ENCODE results near the gene GPAM. TPM values are rescaled to one million over a fixed set of nuclear protein-coding genes. Genes with fewer than 3 reads are reported as not detected.

The GPAM gene
- total RNA-seq, 1 donor from 2014 or later: 15.4 TPM

DNA sequence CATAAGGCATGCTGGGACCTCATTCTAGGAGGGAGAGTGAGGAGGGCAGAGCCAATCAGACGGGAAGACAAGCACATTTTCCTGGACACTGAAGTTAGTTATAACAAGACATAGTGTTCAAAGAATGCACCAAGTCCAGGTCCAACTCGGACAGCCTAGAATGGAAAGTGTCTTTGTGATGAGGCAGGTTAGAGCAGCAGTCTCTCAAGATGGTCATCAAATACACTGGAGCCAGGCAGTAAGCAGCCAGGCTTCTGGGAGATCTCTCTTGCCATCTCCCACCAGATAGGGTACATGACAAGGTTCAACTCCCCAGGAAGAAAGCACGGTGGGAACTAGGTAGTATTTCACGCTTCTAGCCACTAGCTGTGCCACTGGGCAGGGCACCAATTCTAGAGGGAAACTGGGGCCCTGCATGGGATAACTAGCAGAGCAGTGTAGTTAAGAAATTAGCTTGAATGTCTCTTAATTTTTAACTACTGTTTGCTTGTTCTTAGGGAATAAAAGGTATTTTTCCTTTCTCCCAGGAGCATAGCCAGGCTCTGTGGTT lies 7.6 kb upstream of the GPAM start:
- H3K79me2 ChIP-seq (ENCODE audit: insufficient read depth, low read length): no peaks in the 10 kb centered on the region
- TF ChIP-seq, protein P1, sequence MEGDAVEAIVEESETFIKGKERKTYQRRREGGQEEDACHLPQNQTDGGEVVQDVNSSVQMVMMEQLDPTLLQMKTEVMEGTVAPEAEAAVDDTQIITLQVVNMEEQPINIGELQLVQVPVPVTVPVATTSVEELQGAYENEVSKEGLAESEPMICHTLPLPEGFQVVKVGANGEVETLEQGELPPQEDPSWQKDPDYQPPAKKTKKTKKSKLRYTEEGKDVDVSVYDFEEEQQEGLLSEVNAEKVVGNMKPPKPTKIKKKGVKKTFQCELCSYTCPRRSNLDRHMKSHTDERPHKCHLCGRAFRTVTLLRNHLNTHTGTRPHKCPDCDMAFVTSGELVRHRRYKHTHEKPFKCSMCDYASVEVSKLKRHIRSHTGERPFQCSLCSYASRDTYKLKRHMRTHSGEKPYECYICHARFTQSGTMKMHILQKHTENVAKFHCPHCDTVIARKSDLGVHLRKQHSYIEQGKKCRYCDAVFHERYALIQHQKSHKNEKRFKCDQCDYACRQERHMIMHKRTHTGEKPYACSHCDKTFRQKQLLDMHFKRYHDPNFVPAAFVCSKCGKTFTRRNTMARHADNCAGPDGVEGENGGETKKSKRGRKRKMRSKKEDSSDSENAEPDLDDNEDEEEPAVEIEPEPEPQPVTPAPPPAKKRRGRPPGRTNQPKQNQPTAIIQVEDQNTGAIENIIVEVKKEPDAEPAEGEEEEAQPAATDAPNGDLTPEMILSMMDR (IDR thresholded peaks at IDR 0.05; ENCODE audit: insufficient read depth, low read depth, low read length): no peak
- no peak for TF ChIP-seq EZH2 (IDR thresholded peaks at IDR 0.05; ENCODE audit: insufficient read depth, low read length)

DNA sequence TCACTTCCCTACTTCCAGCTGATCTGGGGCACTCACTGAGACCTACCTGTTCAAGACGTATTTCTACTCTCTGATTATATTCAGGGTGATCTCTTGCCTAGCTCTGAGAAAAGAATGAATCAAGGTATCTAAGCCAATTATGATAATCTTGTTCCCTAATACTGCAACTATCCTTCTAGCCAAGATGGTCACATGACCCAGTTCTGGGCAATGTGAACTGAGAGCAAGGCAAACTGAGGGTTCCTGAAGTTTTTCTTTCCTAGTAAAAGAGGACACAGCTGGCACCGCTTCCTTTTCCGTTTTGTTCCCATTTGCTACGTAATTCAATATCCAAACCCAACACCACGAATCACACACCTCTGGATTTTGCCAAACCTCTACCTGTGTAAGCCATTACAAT lies 5.9 kb upstream of the GPAM start:
- Histone ChIP-seq H3K4me3 (ENCODE audit: insufficient read depth, low read depth, low read length) (no peak overlapping the region), H3K4me1 (ENCODE audit: insufficient read depth, low read length) (no peaks in the 10 kb centered on the region), H3K4me2 (ENCODE audit: low read length) (no peak overlapping the region), H3K27me3 (ENCODE audit: insufficient read depth, low read length) (no peaks in the 10 kb centered on the region), H4K20me1 (ENCODE audit: insufficient read depth, low read length) (no peaks in the 10 kb centered on the region), H3K9me3 (ENCODE audit: insufficient read depth, low read depth, low read length) (no peaks in the 10 kb centered on the region), H3K9ac (ENCODE audit: low read length) (no peak overlapping the region), H3K27ac (ENCODE audit: low read depth, low read length) (no peak overlapping the region), H3K79me2 (ENCODE audit: insufficient read depth, low read length) (no peaks in the 10 kb centered on the region), H2AFZ (ENCODE audit: low read depth, low read length) (no peak overlapping the region), H3K36me3 (ENCODE audit: insufficient read depth, low read length) (no peaks in the 10 kb centered on the region)
- H3K27me3 Mint-ChIP-seq (ENCODE audit: low read depth, unreplicated experiment): peaks cover 3% of the 10 kb centered on the region
- H3K36me3 Mint-ChIP-seq (ENCODE audit: low read depth, unreplicated experiment): peaks cover 2% of the 10 kb centered on the region
- no peak overlapping the region for H3K27ac Mint-ChIP-seq (ENCODE audit: unreplicated experiment)
- FAIRE-seq (no peak), DNase-seq (ENCODE audit: low read depth) (no peak)
- H3K4me1 Mint-ChIP-seq (ENCODE audit: low read depth, unreplicated experiment): no peaks in the 10 kb centered on the region
- peaks cover 7% of the 10 kb centered on the region for H3K9me3 Mint-ChIP-seq (ENCODE audit: unreplicated experiment)
- no peak overlapping the region for H3K4me3 Mint-ChIP-seq (ENCODE audit: unreplicated experiment)
- TF ChIP-seq, protein P1 (IDR thresholded peaks at IDR 0.05; ENCODE audit: insufficient read depth, low read depth, low read length): no peak
- no peak for TF ChIP-seq EZH2 (IDR thresholded peaks at IDR 0.05; ENCODE audit: insufficient read depth, low read length)

More for the DNA sequence above, 7.6 kb upstream of the GPAM start:
- no peak overlapping the region for H3K4me3 ChIP-seq (ENCODE audit: insufficient read depth, low read depth, low read length)
- Mint-ChIP-seq H3K9me3 (ENCODE audit: unreplicated experiment) (peaks cover 7% of the 10 kb centered on the region), H3K27me3 (ENCODE audit: low read depth, unreplicated experiment) (peaks cover 6% of the 10 kb centered on the region), H3K36me3 (ENCODE audit: low read depth, unreplicated experiment) (no peaks in the 10 kb centered on the region), H3K4me3 (ENCODE audit: unreplicated experiment) (no peak overlapping the region), H3K27ac (ENCODE audit: unreplicated experiment) (no peak overlapping the region), H3K4me1 (ENCODE audit: low read depth, unreplicated experiment) (peaks cover 4% of the 10 kb centered on the region)
- H3K9ac ChIP-seq (ENCODE audit: low read length): no peak overlapping the region
- H3K9me3 ChIP-seq (ENCODE audit: insufficient read depth, low read depth, low read length): no peaks in the 10 kb centered on the region
- DNase-seq (ENCODE audit: low read depth): no peak
- no peaks in the 10 kb centered on the region for H3K36me3 ChIP-seq (ENCODE audit: insufficient read depth, low read length)
- no peak overlapping the region for H3K4me2 ChIP-seq (ENCODE audit: low read length)
- H3K27me3 ChIP-seq (ENCODE audit: insufficient read depth, low read length): no peaks in the 10 kb centered on the region
- H2AFZ ChIP-seq (ENCODE audit: low read depth, low read length): no peak overlapping the region
- no peaks in the 10 kb centered on the region for H4K20me1 ChIP-seq (ENCODE audit: insufficient read depth, low read length)
- no peaks in the 10 kb centered on the region for H3K4me1 ChIP-seq (ENCODE audit: insufficient read depth, low read length)
- no peak overlapping the region for H3K27ac ChIP-seq (ENCODE audit: low read depth, low read length)
- FAIRE-seq: no peak

DNA sequence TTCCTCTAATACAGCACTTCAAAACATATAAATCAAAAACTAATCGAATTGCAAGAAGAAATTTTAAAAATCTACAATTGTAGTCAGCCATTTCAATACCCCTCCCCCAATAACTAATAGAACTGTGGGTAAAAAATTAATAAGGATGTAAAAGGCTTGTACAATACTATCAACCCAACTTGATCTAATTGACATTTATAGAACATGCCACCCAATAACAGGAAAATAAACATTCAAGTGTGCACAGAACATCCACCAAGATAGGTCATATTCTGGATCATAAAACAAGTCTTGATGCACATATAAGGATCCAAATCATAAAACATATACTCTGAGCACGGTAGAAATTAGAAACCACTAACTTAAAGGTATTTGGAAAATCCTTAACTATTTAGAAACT lies 4.0 kb upstream of the GPAM start:
- Histone ChIP-seq H3K9ac (ENCODE audit: low read length) (no peak overlapping the region), H3K27me3 (ENCODE audit: insufficient read depth, low read length) (no peaks in the 10 kb centered on the region), H3K4me1 (ENCODE audit: insufficient read depth, low read length) (peaks cover 5% of the 10 kb centered on the region), H2AFZ (ENCODE audit: low read depth, low read length) (no peak overlapping the region), H3K4me3 (ENCODE audit: insufficient read depth, low read depth, low read length) (no peak overlapping the region), H3K9me3 (ENCODE audit: insufficient read depth, low read depth, low read length) (no peaks in the 10 kb centered on the region), H3K27ac (ENCODE audit: low read depth, low read length) (no peak overlapping the region), H3K4me2 (ENCODE audit: low read length) (no peak overlapping the region), H3K36me3 (ENCODE audit: insufficient read depth, low read length) (no peaks in the 10 kb centered on the region), H4K20me1 (ENCODE audit: insufficient read depth, low read length) (no peaks in the 10 kb centered on the region), H3K79me2 (ENCODE audit: insufficient read depth, low read length) (no peaks in the 10 kb centered on the region)
- Mint-ChIP-seq H3K4me3 (ENCODE audit: unreplicated experiment) (no peak overlapping the region), H3K27me3 (ENCODE audit: low read depth, unreplicated experiment) (peaks cover 3% of the 10 kb centered on the region), H3K27ac (ENCODE audit: unreplicated experiment) (no peak overlapping the region), H3K9me3 (ENCODE audit: unreplicated experiment) (peaks cover 7% of the 10 kb centered on the region), H3K36me3 (ENCODE audit: low read depth, unreplicated experiment) (peaks cover 2% of the 10 kb centered on the region), H3K4me1 (ENCODE audit: low read depth, unreplicated experiment) (peaks cover 3% of the 10 kb centered on the region)
- FAIRE-seq (no peak), DNase-seq (ENCODE audit: low read depth) (no peak)
- TF ChIP-seq EZH2 (IDR thresholded peaks at IDR 0.05; ENCODE audit: insufficient read depth, low read length): no peak
- TF ChIP-seq, protein P1 (IDR thresholded peaks at IDR 0.05; ENCODE audit: insufficient read depth, low read depth, low read length): no peak

All from astrocyte (in vitro differentiated cells and primary cell).